Femur (tissue), 1 donor: ENCODE results near the gene MGAT1.

Source experiments
- DNase-seq: peaks from one replicate; pipeline ENCODE4 v3.0.0-alpha.2; 2017

Gene MGAT1

DNA sequence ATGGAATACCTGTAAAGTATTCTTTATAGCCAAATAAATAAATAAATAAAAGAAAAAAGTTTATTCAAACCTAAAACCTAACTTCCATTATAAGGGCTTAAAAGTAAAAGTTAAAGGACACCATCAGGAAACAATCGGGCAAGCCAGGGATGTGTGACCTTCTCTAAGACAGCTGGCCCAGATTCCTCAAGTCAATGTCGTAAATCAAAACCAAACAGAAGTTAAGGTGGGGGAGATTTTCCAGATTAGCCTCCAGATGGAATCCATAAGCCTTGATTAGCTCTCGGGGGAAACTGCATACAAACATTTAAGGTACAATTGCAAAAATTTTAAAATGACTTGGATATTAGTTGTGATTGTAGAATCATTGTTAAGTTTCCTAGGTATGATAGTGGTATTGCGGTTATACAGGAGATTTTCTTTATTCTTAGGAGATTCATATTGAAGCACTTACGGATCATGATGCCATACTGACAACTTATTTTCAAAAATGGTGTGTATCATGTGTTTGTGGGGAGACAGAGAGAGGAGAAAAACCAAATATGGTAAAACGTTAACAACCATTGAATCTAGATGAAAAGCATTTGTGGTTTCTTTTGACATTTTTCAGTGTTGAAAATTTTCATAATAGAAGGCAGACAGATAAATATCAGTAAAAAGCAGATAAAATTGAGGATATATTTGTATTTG is 21.5 kb upstream of the MGAT1 start:
- DNase-seq, result no peak

DNA sequence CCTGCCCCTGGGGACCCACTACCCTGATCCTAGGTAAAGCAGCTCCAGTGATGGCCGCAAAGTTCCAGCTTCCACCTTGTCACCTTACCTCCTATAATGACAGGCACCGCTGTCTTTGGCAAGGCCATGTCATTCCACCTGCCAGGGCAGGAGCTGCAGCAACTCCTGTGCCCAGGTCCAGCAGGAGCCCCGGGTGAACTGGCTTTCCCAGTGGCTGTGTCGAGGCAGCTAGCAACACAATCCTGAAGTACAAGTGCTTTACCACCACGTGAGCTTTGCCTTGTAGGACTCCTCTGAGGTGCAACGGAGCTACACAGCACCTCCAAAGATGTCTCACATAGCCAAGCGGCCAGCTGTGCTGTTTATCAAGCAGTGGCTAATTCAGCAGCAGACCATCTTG is 20.7 kb upstream of the MGAT1 start:
- no peak for DNase-seq

DNA sequence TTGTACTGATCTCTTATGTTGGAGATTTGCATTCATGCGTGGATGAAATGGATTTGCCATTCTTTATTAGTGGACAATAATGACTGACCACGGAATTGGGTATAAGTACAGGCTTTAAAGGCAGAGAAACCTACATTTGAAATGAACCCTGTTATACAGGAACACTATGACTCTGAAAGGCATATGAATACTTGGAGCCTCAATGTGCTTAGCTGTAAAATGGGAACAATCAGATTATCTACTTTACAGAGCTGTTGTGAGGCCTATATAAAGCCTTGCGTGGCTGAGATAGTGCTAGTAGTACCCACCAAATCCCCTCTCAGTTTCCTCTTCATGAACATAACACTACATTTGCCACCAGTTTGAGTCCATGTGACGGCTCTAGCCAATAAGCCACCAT is 18.9 kb upstream of the MGAT1 start:
- DNase-seq, result no peak

DNA sequence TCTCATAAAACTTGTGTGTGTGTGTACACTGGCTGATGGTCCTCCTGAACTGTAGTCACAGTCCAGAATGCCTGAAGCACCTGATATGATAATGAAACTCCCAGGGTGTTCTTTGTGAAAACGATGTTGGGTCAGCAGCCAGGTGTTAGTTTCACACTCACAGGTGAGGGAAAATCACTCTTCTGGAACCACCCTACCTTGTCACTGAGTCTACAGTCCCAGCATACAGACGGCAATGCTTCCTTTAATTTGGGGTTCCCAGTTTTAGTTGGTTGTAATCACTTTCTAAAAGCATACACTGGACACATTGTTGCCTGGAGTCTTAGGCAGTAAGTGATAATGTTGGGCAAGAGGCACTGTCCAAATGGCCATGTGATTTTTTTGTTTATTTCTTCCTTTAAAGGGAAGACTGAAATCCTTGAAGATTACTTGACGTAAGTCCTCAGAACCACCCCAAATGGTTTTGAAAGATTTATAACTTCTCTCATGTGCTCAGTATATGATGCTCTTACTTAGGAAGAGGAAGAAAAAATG is 18.2 kb upstream of the MGAT1 start:
- DNase-seq, result no peak

DNA sequence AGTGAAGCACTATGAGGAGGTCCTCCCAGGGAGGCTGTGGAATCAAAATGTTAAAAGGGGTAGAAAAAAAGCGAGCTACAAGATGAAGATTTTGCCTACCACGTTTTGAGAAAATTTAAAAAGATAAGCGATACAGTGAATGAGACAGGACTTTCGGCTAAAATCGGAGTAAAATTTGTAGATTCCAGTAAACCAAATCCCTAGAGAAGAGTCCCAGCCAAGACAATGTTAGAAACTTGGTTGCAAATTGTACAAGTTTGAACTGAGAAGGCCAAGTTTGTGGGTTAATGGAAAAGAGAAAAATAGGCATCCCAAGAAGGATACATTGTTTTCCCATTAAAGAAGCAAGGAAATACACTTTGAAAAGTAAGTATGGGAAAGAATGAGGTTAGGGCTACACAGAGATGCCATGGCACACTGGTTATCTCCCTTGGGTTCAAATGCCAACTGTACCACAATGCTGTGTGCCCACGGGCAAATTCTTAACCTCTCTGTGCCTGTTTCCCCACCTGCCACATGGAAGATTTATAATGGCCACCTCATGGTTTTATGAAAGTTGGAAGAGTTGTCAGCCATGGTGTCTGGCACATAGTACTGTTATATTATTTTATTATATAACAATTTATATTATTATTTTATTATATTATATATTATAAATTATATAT is 16.2 kb upstream of the MGAT1 start:
- DNase-seq, result no peak

DNA sequence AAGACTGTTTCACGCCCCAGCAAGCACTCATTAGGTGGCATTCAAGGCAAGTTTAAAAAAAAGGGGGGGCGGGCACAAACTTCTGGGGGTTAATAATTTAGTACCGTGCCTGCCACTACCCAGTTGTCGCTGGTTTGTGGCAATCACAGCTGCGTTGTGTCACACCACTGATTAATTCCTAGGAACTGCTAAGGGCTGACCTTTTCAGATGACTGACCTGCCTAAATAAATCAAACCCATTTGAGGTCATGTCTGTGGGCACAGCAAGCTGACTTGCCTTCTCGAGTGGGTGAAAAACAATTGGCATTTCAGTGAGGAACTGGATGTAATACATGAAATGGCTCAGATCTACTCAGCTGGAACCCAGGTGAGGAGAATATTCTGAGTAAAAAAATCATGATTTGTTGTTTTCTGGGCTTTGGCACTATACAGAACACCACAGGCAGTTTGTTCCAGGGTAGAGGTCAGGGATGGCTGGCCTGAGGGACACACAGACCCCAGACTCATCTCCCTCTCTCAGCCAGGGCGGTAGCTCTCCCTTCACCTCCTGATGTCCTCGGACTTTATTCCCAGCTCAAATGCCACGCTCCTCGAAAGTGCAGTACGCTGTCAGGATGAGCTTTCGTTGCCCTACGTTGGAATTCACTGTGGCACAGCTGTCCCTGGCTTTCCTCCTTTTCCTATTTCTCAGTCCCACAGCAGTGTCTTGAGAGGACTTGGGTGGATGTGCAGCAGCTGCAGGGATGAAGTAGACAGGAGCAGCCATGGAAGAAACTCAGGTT is 15.5 kb upstream of the MGAT1 start:
- no peak for DNase-seq

DNA sequence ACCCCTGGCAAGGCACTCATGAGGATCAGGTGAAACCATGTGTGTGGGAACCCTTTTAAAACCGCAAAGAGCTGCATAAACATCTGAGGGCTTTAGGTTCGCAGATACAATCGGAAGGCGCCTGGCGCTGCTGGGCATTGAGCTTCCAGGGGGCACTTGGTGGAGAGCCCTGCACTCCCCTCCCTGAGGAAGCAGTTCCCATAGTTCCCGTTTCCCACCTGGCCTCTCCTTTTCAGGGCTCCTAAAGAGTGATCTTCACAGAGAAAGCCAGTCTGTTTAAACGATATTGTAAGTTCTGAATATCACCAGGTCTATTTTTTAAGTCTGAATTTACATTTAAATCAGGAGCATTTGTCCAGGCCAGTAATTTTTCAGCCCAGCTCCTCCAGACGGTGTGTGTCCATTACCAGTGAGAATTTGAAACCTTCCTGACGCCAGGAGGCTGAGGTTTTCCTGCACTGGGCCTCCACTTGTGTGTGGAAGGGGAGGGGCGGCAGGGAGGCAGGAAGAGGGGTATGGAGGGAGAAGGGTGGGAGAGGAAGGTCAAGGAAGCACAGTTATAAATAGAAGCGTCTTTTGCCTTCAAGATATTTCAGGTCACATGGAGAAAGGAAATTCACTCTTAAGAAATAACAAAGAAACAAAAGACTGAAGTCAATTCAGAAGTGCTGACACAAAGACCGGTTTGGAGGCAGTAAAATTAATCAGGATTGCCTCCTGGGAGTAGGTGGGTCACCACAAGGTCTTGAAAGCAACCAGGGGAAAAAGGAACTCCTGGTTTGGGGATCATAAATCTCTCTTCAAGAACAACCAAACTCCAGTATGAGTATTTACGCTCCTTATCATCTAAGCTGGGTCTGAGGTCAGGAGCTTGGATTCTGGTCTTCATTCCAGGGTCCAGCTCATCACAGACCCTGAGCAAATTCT is 14.3 kb upstream of the MGAT1 start:
- DNase-seq, result peak; percentile 76

DNA sequence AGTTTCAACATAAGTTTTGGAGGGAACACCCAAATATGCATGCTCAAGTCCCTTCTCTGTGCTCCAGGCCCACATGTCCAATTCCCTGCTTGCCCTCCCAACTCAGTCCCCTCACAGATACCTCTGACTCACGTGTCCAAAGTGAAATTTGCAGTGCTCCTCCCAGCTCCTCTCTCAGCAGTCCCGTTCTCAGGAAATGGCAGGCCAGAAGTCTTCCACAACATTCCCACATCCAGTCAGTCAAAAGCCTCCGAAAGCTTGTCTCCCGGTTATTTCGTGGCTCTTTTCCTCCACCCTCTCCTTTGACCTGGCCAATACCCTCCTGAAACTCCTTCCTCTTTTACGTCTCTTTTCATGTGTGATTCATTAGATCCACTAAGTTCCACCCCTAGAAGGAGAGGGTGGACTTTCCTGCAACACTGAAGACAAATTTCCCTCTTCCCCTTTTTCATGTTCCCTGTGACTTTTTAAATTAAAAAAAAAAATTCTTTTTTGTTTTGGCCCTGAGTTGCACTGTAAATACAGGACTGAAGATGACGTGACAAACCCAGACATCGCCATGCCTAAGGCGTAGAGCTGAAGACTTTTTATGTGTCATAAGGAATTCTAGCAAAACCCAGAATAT is 12.8 kb upstream of the MGAT1 start:
- no peak for DNase-seq

DNA sequence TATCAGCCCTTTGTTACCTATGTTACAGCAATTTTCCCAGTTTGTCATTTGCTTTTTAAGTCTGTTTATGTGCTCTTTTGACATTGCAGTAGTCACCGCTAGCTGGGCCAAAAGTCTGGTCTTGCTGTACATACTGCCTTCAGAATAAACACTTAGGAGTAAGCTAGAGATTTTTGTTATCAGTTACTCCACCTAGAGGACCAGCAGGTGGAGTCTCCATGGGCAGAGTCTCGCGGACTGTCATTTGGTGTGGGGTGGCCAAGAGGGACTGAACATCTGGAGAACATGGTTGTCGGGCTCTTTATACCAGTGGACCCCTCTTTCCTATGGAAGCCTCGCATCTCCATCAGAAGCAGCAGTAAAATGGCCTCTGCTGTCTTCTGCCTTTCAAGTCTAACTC is 10.8 kb upstream of the MGAT1 start:
- no peak for DNase-seq

DNA sequence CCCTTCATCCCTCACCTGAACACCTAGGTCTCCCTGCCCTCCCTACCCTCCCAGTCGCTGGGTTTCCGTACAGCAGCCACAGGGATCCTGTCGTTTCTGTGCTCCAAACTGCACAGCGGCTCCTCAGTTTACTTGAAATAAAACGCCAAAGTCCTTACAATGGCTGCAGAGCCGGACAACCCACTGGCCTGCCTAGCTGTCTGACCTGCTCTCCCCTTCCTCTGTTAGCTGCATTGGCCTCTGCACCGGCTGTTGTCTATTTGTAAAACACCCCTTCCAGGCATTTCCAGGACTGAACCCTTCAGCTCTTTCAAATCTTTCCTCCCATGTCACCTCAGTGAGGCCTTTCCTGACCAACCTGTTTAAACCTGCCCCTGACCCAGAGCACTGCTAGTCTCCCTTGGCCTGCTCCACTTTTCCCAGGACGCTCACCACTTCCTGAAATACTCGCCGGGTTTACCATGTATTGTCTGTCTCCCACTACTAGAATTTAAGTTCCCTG is 9.1 kb upstream of the MGAT1 start:
- DNase-seq, result no peak

DNA sequence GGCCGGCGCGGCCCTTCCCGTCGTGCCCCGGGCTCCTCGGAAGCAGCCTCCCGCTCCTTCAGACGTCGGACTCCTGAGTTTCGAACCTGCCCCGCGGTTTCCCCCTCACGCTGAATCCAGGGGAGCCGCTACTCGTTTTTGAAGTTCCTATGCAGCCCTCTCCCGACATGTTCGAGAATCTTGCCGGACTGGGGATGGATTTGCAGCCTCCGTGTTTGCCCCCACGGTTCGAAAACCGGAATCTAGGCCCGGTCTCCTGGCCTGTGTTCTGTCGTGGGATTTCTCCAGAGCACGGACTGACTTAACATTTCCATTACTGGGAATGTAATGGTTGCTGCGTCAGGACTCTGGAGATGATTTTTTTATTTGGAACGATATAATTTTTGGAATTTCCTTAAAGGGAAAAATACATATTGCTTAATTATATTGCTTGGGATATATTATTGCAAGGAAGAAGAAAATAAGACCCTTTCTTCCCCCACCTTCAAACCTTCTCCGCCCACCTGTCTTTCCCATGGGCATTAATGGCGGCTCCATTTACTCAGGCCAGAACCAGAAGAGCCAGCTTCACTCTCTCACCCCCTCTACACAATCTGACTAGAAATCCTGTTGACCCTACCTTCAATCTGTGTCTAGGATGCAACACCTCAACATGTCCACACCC is 8.5 kb upstream of the MGAT1 start:
- DNase-seq, result peak; percentile 72

DNA sequence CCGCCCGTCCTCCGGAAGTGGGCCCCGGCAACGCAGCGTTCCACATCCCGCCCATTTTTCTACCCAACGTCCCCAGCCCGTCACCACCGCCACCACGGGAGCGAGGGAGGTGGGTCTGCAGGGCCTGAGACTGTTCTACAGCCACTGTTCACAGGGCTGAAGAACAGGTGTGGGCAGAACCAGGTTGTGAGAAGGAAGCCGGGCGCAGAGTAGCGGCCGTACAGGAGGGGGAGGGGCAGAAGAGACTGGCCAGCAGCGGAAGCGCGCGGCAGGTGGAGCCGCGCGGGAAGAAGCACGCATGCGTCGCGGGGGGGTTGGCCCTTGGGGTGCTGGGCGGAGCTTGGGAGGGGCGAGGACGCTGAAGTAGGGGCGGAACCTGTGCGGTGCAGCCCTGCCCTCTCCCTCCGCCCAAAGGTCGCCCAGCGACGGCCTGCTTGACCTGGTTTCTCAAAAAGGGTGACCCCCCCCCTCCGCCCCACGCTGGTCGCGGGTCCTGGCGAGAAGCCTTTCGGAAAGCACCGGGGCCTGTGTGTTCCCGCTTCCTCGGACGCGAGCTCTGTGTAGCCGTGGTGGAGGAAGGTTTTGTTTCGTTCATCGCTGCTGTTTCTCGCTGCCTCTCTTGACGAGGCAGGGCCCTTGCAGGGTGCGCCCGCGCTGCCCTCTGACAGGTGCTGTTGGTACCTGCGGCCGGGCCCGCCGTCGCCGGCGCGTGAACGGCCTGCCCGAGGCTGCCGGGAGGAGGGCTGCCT is 7.8 kb upstream of the MGAT1 start:
- peak; percentile 98 for DNase-seq

DNA sequence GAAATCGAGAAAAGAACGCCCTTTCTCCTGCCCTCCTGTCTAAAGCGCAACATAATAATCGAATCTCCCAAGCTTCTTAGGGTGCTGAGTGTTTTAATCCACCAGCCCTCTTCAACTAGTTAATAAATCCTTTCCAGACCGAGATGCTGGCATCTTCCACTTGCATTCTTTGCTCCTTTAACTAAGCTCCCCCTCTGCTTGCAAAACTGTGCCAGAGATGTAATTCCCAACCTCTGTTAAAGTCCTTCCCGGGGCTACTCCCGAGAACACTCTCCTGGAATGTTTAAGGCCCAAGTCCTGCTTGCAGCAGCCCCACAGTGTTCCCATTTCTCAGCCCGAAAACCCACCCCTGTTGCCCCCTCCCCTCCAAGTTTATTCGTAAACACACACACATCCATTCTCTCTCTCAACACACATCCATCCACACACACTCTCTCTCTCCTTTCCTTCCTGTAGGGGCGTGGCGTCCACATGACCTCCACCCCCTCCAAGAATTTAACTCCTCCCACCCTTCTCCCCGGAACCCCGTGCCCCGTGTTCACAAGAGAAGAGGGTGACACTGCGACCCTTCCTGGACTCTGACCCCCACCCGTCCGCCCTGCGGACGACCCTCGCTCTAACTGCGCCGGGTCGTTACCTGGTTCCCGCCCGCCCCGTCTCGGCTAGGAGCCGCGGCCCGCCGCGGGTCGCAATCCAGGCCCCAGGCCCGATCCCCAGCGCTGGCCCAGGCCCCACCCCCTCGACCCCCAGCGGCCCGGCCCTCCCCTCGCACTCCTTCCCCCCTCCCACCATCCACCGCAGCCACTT is 7.0 kb upstream of the MGAT1 start:
- DNase-seq, result peak; percentile 91

DNA sequence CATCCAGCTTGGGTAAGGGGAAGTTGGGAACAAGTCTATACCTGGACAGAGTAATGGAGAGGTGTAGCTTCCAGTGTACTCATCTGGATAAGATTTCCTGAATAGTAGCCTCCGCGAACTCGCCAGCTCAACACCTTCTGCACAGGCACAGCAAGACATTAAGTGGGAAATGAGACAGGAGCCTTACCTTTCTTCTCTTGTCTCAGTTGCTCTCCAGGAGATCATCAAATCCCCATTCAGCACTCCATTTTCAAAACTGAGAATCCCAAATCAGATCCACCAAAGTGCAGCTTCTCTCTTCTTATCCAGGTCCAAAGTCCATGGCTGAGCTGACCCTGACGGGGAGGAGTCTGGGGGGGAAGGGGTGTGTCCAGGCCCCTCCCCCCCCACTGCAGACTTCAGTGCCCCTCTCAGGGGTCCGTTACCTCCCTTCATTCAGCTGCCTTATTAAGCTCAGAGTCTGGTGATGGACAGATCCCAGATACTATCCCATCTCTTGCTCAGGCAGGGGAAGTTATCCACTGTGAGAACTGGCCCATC is 5.9 kb upstream of the MGAT1 start:
- no peak for DNase-seq

DNA sequence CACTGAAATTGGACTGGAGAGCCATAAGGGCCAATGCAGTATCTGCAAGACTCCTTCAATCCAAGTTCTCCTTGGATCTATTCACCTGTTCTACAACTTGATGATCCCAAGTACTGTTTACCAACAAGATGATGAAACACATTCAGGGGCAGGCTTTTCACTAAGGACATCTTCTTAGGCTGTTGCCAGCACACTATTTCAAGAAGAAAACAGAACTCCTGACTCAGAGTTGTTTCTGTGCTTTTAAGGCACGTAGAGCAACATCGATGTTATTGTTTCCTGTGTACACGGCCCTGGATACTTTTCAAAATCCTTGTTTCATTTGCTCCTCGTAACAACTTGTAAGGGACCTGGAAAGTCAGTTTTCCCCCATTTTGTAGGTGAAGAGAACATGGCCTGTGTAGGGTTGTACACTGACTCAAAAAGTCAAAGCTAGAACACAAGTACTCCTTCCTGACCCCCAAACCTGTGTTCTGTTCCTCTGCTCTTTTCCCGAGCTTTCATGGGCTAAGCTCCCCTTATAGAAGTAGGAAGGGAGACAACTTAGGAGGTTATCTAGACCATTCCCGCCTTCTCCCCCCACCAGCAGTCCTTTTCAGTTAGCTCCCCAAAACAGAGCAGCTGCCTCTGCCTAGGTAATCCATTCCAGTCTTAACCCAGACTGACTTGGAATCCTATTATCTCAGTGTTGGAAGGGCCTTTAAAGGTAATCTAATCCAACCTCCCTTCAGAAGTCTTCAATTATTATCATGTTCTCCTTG is 5.2 kb upstream of the MGAT1 start:
- DNase-seq, result no peak

DNA sequence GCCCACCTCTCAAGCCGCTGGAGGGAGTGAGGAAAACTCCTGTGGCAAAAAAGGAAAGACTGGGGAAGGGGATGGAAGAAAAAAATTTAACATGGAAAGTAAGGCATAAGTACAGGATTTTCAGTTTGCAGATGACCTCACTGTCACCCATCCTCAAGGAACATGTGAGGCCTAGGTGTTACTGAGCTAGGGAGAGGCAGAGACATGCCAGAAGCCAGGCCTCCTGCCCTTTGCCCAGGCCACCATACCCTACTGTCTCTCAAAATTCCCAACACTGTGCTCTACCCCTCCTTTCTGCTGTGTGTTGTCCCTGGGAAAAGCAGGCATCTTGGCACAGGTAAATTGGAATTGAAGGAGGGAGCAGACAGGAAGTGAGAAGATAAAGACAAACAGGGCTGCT is 4.4 kb upstream of the MGAT1 start:
- no peak for DNase-seq

DNA sequence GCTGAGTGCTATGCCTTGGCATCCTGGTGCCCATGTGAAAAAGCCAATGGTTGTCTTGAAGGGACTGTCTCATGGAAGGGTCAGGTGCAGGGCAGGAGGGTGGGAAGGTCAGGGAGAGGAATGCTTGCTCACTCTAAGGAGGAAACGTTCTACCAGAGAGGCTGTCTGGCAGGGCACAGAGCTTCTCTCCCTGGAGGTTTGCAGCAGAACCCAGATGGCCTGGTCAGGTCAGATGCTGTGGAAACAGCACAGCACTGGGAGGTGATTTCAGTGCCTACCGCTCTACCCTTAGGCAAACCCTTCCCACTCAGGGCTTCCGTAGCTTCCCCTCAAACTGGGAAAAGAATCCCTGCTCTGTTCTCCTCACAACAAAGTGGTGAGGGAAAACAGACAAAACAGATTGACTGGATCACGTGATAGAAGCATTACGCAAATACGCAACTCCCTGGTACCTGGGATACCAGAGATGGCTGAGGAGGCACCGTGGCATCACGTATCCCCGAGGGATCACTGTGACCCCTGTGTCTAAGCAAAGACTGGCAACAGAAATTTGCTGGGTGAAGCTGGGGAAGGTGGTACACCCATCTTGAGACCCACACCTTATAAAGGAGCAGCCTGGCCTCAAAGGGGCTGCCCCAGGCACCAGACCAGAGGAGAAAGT is 3.9 kb upstream of the MGAT1 start:
- DNase-seq, result peak; percentile 13

DNA sequence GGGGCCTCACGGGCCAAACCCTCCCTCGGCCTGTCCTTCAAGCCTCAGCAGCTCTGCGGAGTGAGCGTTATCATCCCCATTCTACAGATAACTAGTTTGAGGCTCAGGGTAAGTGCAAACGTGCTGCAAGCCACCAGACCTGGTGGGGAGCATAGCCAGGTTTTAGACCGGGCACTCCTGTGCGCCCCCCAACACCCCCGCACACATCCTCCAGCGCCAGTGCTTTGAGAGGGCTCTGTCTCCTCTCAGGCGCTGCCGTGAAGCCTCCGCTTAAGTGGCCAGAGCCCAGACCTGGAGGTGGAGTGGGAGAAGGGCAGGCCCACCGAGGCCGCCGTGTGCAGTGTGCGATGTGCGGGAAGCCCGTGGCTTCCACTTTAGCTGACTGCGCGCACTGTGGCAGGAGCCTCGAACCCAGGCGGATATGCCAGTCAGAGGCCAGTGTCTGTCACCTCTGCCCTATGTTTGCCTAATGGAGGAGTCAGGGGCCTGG is 1.6 kb upstream of the MGAT1 start:
- DNase-seq, result no peak
